ENCODE measurements around the gene ZNF385D.

ZNF385D gene

GRCh38 chr3:21372316-21372715 lies 378.7 kb downstream of the ZNF385D start:
- no peaks in the 10 kb centered on the region for H3K36me3 ChIP-seq (ENCODE audit: insufficient read depth, low read length)
- DNase-seq (no peak), ATAC-seq (ENCODE audit: insufficient read depth, low read depth) (no peak)
- H4K20me1 ChIP-seq (ENCODE audit: insufficient read depth, low read length) = no peaks in the 10 kb centered on the region
- no peaks in the 10 kb centered on the region for H3K9me3 ChIP-seq (ENCODE audit: insufficient read depth, low read length, severe bottlenecking)
- TF ChIP-seq CTCF (IDR thresholded peaks at IDR 0.05; ENCODE audit: borderline replicate concordance, extremely low read depth, low read length, poor library complexity, severe bottlenecking) = no peak
- no peak for TF ChIP-seq EZH2 (IDR thresholded peaks at IDR 0.05; ENCODE audit: borderline replicate concordance, low read depth, low read length, severe bottlenecking)
- no peak overlapping the region for H3K27ac ChIP-seq (ENCODE audit: low read length)
- H3K4me2 ChIP-seq (ENCODE audit: insufficient read depth, low read length) = no peak overlapping the region
- H2AFZ ChIP-seq (ENCODE audit: low read depth, low read length) = no peak overlapping the region
- no peak overlapping the region for H3K4me3 ChIP-seq (ENCODE audit: low read depth in 1 of 2, low read length in 2 of 2)
- H3K27me3 ChIP-seq (ENCODE audit: insufficient read depth, low read length, poor library complexity) = no peaks in the 10 kb centered on the region
- no peaks in the 10 kb centered on the region for H3K4me1 ChIP-seq (ENCODE audit: insufficient read depth, low read length)
- H3K9ac ChIP-seq (ENCODE audit: low read depth, low read length) = no peak overlapping the region
- H3K79me2 ChIP-seq (ENCODE audit: insufficient read depth, low read length) = no peaks in the 10 kb centered on the region
